ENCODE measurements around the gene TP53BP1.

DNA sequence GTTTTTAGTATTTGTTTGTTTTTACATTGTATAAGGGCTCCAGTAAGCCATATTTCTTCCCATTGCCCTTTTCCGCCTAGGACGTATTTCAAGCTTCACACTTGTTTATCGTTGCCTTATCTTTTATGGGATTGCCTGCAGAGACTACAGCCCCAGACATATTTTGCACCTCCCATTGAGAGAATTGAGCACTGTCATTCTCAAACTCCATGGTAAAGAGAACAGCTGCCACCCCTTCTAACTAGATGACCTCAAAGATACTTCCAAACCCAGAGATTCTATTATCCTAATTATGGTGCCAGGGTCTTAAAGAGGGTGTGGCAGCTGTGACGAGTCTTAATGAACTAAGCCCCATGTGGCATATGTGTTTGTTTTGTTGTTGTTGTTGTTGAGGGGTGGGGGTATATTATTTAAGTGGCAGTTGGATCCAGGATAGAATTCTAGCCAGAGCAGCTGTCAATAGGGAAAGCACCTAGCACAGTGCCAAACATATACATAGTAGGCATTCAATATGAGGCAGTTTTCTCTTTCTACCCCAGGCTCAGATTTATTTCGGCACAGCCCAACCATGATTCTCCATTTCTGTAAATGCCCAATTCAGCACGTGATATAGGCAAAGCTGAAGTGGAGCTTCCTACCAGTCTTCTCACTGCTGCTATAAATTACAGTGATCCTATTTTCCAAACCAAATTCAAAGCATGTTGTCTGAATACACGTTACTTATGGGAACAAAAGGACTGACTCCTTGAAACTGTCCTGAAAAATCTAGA lies 932 bp upstream of the TP53BP1 start:
- no peak for TF ChIP-seq EGR1 (IDR thresholded peaks at IDR 0.05; ENCODE audit: low read depth)
- no peak for TF ChIP-seq POLR2AphosphoS5 (IDR thresholded peaks at IDR 0.05; ENCODE audit: low read depth, low read length)
- no peak for TF ChIP-seq POLR2A (IDR thresholded peaks at IDR 0.05; ENCODE audit: borderline replicate concordance, extremely low read depth, insufficient read depth, insufficient read length)

Data from HCT116 (cell line).